OCI-LY7 (cell line): ENCODE measurements around the gene RIT2. TPM values are rescaled to one million over a fixed set of nuclear protein-coding genes. Genes with fewer than 3 reads are reported as not detected.

Experiments used
- BruUV-seq: library from RNA; stranded (reverse); fragments of 400-500 nt; replicated peaks from 2 replicates; lab custom pipeline; 2021; lab: Mats Ljungman, UMichigan
- CTCF ChIA-PET: fragments of 300-600 bp; sonication (Branson Sonifier 250); formaldehyde crosslinking; loops from one replicate; lab custom pipeline; 2022; ENCODE audit warnings: antibody characterized with exemption; ENCODE audit not compliant: unreplicated experiment; lab: Charles Lee
- POLR2A ChIA-PET: fragments of 300-600 bp; sonication (Branson Sonifier 250); formaldehyde crosslinking; loops from one replicate; lab custom pipeline; 2022; ENCODE audit warnings: antibody characterized with exemption; lab: Charles Lee
- DNase-seq: peaks from one replicate; pipeline ENCODE4 v3.0.0-alpha.2; 2015; ENCODE audit warnings: low spot score
- H2AFZ ChIP-seq: fragments of 200-600 bp; sonication (generic), shearing (Covaris generic); 2 replicates; pipeline ENCODE4 v1.6.1; 2014; ENCODE audit warnings: mild to moderate bottlenecking, antibody characterized with exemption, low read length, moderate library complexity
- H3K27ac ChIP-seq: fragments of 200-600 bp; sonication (generic); 2 replicates; pipeline ENCODE4 v1.5.1; 2014; ENCODE audit warnings: mixed run types, low read depth, mild to moderate bottlenecking, moderate library complexity, low read length, inconsistent platforms; ENCODE audit not compliant: poor library complexity, severe bottlenecking
- H3K36me3 ChIP-seq: fragments of 200-600 bp; sonication (generic); 2 replicates; pipeline ENCODE4 v1.6.1; 2014; ENCODE audit warnings: mild to moderate bottlenecking, antibody characterized with exemption, low read length, moderate library complexity, mixed read lengths; ENCODE audit not compliant: insufficient read depth
- H3K4me1 ChIP-seq: fragments of 200-600 bp; sonication (generic); 2 replicates; pipeline ENCODE4 v1.5.1; 2014; ENCODE audit warnings: mild to moderate bottlenecking, low read length; ENCODE audit not compliant: insufficient read depth, poor library complexity, severe bottlenecking
- H3K4me2 ChIP-seq: fragments of 200-600 bp; sonication (generic); 2 replicates; pipeline ENCODE4 v1.6.1; 2014; ENCODE audit warnings: mild to moderate bottlenecking, low read length
- H3K4me3 ChIP-seq: fragments of 200-600 bp; sonication (generic); 2 replicates; pipeline ENCODE4 v1.5.1; 2014; ENCODE audit warnings: mild to moderate bottlenecking, low read depth, low read length; ENCODE audit not compliant: poor library complexity, severe bottlenecking
- H3K79me2 ChIP-seq: fragments of 200-600 bp; sonication (generic); 2 replicates; pipeline ENCODE4 v1.6.1; 2016; ENCODE audit warnings: low read depth, mild to moderate bottlenecking, low read length, moderate library complexity, mixed read lengths; ENCODE audit not compliant: insufficient read depth
- H3K9me2 ChIP-seq: fragments of 200-600 bp; sonication (generic); 2 replicates; pipeline ENCODE4 v1.6.1; 2016; ENCODE audit warnings: mild to moderate bottlenecking, low read length, mixed read lengths; ENCODE audit not compliant: insufficient read depth
- H3K9me3 ChIP-seq: fragments of 200-600 bp; sonication (generic); 2 replicates; pipeline ENCODE4 v1.6.1; 2014; ENCODE audit warnings: mild to moderate bottlenecking, mixed run types, low read length, mixed read lengths
- H4K20me1 ChIP-seq: fragments of 200-600 bp; sonication (generic); 2 replicates; pipeline ENCODE4 v1.6.1; 2014; ENCODE audit warnings: mild to moderate bottlenecking, antibody characterized with exemption, low read length, moderate library complexity, mixed read lengths; ENCODE audit not compliant: insufficient read depth
- CTCF ChIP-seq: fragments of 200-600 bp; sonication (generic); conservative IDR thresholded peaks from 2 replicates; pipeline ENCODE4 v1.5.1; 2014; ENCODE audit warnings: mild to moderate bottlenecking, antibody characterized with exemption, low read length, moderate library complexity, mixed read lengths
- EZH2phosphoT487 ChIP-seq: fragments of 200-600 bp; sonication (generic); IDR thresholded peaks from 2 replicates; pipeline ENCODE4 v1.6.1; 2018; ENCODE audit warnings: low read depth, borderline replicate concordance, mild to moderate bottlenecking, mixed run types, antibody characterized with exemption, low read length, moderate library complexity, mixed read lengths
- intact Hi-C: fragments of 100-400 bp; cut with micrococcal nuclease; formaldehyde crosslinking; loops from one replicate; pipeline ENCODE4 v1.10.0; 2022; ENCODE audit not compliant: unreplicated experiment
- total RNA-seq, 2 experiments: library from RNA; depleted of rRNA in 1 of 2; stranded (reverse); fragments of >200 nt in 1 of 2; shearing (Covaris generic) in 1 of 2; gene quantifications; 2 replicates each; pipeline ENCODE4 v1.2.3, GENCODE V29; 2014 to 2022

RIT2 gene
- total RNA-seq, 2 experiments from 2014 or later, result not detected

- no peak overlapping the region for H3K4me3 ChIP-seq
- H3K36me3 ChIP-seq, result no peaks in the 10 kb centered on the region
- H3K4me1 ChIP-seq, result no peaks in the 10 kb centered on the region
- DNase-seq, result no peak
- no peak overlapping the region for H3K4me2 ChIP-seq
- no peaks in the 10 kb centered on the region for H4K20me1 ChIP-seq
- CTCF ChIA-PET, result no interaction called here
- H3K27ac ChIP-seq, result no peak overlapping the region
- no peak overlapping the region for H2AFZ ChIP-seq
- BruUV-seq, result no TSS peak
- no peaks in the 10 kb centered on the region for H3K79me2 ChIP-seq
- POLR2A ChIA-PET, result no interaction called here
- intact Hi-C loops, result no loop called here
- H3K9me2 ChIP-seq, result no peaks in the 10 kb centered on the region
- TF ChIP-seq CTCF (no peak), EZH2phosphoT487 (no peak)
- H3K9me3 ChIP-seq, result no peaks in the 10 kb centered on the region
These were observed 322.8 kb downstream of the RIT2 start for GRCh38 chr18:42792731-42793130.

- Histone ChIP-seq H3K9me3 (no peaks in the 10 kb centered on the region), H3K27ac (no peak overlapping the region), H3K79me2 (no peaks in the 10 kb centered on the region), H2AFZ (no peak overlapping the region), H3K36me3 (no peaks in the 10 kb centered on the region), H3K4me3 (no peak overlapping the region), H4K20me1 (no peaks in the 10 kb centered on the region), H3K4me1 (no peaks in the 10 kb centered on the region), H3K4me2 (no peak overlapping the region), H3K9me2 (no peaks in the 10 kb centered on the region)
- POLR2A ChIA-PET, result interaction anchor here (0.7 kb wide), 1 partner anchor 578 kb away, joined by 5 read pairs; no protein-coding TSS in a partner anchor
- no peak for DNase-seq
- no TSS peak for BruUV-seq
- CTCF ChIA-PET, result no interaction called here
- intact Hi-C loops, result no loop called here
- no peak for TF ChIP-seq CTCF
- no peak for TF ChIP-seq EZH2phosphoT487
These were observed 330.9 kb downstream of the RIT2 start for GRCh38 chr18:42784632-42785031.

- CTCF ChIA-PET, result no interaction called here
- no peak overlapping the region for H3K4me2 ChIP-seq
These were observed 332.6 kb downstream of the RIT2 start for GRCh38 chr18:42782929-42783328.

More at GRCh38 chr18:42782929-42783328, 332.6 kb downstream of the RIT2 start:
- TF ChIP-seq EZH2phosphoT487, result no peak
- TF ChIP-seq CTCF, result no peak
- Histone ChIP-seq H3K27ac (no peak overlapping the region), H3K9me3 (no peaks in the 10 kb centered on the region), H3K4me3 (no peak overlapping the region), H2AFZ (no peak overlapping the region), H3K4me1 (no peaks in the 10 kb centered on the region), H3K36me3 (no peaks in the 10 kb centered on the region), H3K79me2 (no peaks in the 10 kb centered on the region), H3K9me2 (no peaks in the 10 kb centered on the region), H4K20me1 (no peaks in the 10 kb centered on the region)
- intact Hi-C loops, result no loop called here
- BruUV-seq, result no TSS peak
- no peak for DNase-seq
- POLR2A ChIA-PET, result no interaction called here
